HL-60/S4 treated with retinoic acid at 250 ng/mL for 4 days and 3 days (cell line): ENCODE results near the gene PRDM10.
"Not testable (repeated sequence)": the region's sequence is repeated elsewhere in the genome, so short reads cannot be mapped to it uniquely, and the experiment has no call there.

Experiments used
- in situ Hi-C: fragments of 300-500 bp; cut with MboI; formaldehyde crosslinking; loops from 2 replicates; pipeline ENCODE4 v1.7.0; 2022; ENCODE audit warnings: low sequenced_read_pairs

Gene PRDM10

DNA sequence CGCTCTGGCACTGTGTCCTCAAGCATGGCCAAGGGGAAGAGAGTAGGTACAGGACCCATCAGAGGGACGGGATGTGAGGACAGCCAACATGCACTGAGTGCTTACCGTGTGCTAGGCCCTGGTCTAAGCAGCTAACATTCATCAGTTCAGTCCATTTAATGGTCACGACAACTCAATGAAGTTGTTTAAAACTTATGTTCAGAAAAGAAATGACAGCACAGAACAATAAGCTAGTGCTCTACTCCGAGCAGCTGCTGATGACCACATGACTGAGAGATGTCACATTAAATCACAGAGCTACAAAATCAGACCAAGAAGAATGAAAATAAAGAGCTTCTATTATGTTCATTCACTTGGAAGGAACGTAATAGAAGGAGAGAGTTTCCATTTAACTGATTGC is 26.3 kb downstream of the PRDM10 start:
- in situ Hi-C loops = no loop called here

DNA sequence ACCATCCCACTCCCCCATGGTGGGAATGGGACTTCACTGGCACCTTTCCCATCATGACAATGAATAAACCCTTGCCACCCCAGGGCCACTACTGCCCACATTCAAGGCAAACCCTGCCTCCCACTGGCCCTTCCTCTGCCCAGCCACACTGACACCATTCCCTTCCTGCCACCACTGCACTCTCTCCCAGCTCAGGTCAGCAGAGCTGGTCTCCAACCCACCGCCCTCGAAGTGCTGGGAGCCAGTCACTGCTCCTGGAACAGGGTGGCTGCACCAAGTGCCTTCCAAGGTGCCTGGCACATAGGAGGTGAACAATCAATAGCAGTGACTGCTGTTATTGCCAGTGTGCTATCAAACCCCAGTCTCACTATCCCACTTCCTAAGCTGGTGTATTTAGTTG is 27.1 kb downstream of the PRDM10 start:
- in situ Hi-C loops = no loop called here

DNA sequence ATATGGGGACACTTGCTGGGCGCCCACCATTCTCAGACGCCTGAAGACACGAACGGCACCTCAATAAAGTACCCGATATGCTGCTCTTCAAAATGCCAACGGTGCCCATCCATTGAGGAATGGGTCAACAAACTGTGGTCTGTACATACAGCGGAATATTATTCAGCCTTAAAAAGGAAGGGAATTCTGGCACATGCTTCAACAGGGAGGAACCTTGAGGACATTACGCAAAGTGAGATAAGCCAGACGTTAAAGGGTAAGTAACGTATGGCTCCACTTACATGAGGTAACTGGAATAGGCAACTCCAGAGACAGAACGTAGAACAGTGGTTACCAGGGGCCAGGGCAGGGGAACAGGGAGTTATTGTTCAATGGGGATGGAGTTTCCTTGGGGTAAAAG is 28.0 kb downstream of the PRDM10 start:
- in situ Hi-C loops = no loop called here

DNA sequence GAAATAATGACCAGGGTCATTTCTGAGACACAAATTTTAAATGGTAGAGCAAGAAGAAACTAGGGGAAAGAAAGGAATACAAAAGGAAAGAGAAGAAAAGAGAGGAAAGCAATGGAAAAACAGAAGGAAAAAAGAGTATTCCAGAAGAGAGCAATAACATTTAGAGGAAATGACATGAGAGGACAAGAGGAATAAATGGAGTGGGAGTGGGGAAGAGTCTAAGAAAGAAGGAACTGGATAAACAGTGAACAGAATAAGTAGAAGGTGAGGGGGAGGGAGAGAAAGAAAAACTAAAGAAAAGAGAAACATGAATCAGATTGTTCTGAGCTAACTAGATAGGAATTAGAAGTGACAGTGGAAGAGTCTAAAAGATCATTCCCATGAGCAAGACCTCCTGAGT is 28.4 kb downstream of the PRDM10 start:
- in situ Hi-C loops = no loop called here

DNA sequence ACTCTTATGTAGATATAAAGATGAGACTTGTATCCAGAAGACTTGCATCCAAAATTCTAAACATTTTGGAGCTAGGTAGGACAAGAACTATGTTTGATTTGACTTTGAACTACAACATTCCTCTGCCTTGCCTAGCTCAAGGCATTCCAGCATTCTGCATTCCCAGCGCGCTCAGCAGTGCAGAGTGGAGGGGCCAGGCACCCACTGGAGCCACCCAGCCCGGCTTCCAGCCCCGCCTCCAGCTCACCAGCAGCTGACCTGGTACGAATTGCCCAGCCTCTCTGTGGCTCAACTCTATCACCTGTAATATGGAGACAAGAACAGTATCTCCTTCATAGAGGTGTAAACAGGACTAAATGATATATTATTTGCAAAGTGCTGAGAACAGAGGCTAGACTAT is 28.8 kb downstream of the PRDM10 start:
- in situ Hi-C loops = no loop called here

DNA sequence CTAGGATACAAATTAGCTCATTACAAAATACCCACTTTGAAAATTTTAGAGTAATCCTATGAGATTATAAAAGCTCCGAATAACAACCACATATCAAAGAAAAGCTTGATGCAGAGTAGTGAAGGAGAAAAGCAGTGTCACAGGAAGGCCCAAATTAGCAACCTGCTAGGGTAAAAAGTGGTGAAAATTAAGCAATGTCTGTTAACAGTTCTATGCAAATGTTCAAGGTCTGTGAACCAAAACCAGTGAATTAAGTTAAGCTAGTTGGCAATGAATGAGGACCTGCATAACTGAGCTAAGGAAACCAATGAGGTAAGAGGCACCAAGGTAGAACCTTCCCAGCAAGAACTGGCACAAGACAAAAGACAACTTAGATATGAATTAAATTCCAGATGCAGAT is 29.6 kb downstream of the PRDM10 start:
- in situ Hi-C loops = no loop called here

DNA sequence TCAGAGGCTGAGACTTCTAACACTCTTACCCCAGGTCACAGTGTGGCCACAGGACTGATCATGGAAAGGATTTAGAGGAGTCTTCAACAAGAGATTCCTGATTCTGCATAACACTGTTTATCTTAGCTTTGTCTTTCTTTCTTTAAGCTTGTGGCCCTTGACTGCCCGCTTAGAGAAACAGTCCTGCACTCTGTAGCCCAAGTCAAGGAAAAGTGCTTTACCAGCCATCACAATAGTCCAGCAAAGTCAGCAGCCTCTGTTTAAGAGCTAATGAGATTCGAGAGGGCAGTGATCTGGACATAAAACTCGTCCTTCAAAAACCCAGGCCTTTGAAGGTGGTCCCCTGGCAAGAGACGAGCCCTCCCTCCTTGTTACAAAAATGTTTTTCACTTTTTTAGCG is 30.0 kb downstream of the PRDM10 start:
- in situ Hi-C loops = no loop called here

DNA sequence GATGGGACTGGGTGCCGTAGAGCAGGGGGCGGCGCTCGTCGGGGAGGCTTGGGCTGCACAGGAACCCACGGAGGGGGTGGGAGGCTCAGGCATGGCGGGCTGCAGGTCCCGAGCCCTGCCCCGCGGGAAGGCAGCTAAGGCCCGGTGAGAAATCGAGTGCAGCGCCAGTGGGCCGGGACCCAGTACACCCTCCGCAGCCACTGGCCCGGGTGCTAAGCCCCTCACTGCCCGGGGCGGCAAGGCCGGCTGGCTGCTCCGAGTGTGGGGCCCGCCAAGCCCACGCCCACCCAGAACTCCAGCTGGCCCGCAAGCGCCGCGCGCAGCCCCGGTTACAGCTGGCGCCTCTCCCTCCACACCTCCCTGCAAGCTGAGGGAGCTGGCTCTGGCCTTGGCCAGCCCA is 30.8 kb downstream of the PRDM10 start:
- in situ Hi-C loops = not testable (repeated sequence)

DNA sequence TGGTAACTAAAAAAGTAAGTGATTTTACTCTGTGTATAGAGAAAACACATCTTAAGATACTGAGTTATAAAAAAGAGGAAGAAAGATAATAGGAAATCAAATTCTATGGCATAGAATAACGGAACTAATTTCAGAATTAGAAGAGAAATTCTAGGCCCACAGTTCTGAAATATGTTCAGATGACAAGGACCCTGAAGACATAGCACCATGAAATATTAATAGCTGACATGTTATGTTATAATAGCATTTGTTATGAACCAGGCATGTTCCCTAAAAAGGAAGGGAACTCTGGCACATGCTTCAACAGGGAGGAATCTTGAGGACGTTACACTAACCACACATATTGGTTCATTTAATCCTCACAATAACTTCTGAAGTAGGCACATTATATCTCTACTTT is 32.7 kb downstream of the PRDM10 start:
- in situ Hi-C loops = no loop called here

DNA sequence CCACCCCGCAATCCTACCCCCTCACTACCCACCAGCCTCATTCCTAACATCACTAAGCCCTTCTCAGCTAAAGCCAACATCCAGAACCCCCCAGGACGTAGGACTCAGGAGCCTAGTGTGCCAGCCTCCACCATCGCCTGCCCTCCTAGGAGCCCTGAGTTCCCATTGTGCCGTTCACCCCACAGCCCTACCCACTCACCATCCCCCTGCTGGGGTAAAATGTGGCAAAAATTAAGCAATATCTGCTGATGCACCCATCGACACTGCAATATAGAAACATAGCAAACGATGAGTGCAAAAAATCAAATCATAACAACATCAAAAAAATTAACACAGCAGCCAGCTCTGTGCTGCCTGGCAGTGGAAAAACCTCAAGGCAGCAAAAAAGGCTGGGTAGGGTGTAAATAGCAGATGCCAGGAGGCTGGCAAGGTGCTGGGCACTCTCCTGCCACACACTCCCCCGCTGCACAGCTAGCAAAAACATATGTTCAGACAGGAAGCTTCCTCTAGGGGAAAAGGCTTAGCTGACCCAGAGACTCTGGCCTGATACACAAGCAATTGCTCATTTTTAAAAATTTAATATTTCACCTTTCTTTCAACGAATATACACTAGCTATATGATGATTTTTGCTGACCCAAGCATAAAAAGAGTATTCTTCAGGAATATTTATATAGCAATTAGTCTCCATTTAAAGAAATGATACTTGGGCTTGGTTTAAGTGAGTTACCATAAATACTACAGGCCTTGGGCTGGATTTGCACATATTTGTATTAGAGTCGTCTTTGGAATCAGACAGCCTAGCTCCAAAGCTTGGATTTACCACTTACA is 33.8 kb downstream of the PRDM10 start:
- in situ Hi-C loops = no loop called here

DNA sequence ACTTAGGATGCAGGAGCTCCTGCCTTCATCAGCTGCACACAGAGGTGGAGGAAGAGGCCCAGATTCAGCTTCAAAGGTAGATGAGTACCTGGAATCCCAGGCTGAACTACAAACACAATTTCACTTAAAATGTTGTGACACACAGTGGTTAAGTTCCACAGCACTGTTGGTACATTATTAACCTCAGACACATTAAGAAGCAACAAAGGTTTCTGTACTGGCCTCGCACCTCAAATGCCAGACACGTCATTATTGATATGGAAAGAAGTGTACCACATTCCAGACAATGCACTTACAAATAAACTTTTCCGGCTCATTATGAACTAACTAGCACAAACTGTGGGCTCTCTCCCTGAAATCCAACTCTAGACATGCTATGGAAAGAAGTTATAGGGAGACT is 34.6 kb downstream of the PRDM10 start:
- in situ Hi-C loops = no loop called here

DNA sequence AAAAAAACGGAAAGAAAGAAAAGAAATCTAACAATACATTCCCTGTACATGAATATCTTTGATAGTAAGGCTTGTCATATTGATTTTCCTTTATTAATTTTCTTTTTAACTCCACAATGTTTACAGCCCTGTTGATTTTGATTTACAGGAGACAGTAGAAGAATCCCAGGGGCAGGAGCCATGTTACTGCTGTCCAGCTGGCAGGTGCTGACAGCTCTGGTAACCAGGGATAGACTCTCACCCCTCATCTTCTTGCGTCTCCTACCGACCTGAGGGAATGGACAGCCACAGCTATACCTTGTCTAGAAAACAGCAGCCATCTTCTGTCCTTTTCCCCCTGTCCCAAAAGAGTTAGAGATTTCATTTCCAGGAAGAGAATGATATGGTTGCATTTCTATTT is 37.4 kb downstream of the PRDM10 start:
- in situ Hi-C loops = no loop called here

DNA sequence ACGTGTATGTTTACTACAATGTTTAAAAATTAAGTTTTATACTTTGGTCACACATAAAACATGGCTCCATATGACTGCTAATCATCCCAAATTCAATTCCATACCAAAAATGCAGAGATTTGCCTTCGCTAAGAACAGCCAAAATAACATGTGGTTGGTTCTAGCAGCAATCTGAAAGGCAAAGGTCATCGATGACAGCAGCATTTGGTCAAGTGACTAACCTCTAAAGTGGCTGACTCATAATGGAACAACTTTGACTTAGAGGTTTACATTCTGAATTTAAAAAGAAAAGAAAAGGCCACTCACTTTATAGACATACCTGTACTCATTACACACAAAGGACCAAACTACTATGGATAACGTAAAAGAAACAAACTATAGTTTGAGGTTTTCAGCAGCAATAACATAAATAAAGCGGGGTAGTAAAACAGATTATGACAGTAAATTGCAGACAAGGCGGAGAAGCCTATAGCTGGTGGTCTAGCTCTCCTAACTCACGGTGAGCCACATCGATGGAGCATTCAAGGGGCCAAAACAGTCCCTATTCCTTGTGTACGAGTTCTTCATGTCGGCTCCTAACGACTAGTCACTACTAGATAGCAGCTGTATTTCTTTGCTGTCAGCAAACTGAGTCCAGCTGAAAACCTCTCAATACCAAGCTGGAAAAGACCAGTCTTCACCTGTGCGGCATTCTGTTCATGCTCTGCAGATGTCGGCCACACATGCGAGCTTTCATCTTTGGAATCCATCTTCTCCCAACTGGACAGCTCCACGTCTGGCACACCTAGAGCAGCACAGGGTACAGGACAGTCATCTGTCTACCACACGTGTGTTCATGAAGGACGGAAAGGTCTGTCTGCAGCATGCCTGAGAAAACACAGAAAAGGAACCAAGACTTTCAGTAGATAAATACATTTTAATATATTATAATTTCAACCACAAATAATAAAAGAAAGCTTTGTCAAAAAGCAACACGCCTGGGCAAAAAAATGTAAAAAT is 42.1 kb downstream of the PRDM10 start:
- in situ Hi-C loops = no loop called here

DNA sequence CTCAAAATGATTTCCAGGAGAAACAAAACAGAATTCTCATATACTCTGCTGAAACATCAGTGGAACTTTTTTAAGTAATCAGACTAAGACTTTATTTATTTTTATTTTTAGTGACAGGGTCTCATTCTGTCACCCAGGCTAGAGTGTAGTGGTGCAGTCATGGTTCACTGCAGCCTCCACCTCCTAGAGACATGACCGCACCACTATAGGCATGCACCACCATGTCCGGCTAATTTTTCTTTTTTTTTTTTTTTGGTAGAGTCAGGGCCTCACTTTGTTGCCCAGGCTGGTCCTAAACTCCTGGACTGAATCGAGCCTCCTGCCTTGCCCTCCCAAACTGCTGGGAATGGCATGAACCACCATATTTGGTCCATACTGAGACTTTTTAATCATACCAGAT is 42.9 kb downstream of the PRDM10 start:
- in situ Hi-C loops = no loop called here

DNA sequence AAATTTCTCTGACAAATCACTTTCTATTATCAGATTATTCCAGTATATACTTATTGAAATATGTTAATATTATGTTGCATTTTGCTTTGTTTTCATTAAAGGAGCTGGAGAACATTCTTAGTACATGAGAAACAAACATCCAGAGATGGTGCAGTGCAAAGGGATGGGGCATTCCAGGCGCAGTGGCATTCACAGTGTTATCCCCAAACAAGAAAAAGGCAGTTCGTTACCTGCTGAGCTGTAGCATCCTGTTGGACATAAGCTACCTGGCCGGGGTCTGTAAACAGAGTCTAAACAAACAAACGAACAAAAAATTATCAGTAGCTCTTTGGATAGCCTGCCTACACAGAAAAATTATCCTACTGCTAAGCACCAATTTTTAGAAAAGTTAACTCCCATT is 47.4 kb downstream of the PRDM10 start:
- in situ Hi-C loops = no loop called here

DNA sequence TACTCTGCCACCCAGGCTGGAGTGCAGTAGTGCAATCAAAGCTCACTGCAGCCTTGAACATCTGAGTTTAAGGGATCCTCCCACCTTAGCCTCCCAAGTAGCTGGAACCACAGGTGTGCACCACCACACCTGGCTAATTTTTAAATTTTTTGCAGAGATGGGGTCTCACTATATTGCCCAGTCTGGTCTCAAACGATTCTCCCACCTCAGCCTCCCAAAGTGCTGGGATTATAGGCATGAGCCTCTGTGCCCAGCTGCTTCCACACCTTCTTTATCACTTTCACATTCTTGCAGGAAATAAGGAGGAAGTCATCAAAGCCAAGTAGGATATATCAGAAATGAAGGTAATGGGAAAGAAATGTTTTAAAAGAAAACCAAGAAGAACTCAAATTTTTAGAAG is 47.9 kb downstream of the PRDM10 start:
- in situ Hi-C loops = not testable (repeated sequence)

DNA sequence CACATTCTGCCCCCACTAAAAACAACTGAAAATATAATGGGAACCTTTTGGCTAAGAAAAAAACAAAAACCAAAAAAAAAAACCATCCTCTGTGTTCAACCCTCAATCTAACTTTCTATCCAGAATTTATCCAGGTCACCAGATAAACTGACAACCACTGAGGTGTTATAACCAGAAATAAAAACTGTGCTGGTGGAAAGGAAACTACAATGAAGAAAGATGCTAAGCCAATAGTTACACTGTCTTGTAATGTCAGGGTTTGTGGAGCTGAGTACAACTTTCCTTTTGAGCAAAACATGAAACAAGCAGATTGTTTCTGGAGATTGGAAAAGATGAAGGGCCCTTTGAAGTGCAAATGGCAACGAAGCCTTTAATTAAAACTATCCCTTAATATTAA is 50.8 kb downstream of the PRDM10 start:
- in situ Hi-C loops = no loop called here

DNA sequence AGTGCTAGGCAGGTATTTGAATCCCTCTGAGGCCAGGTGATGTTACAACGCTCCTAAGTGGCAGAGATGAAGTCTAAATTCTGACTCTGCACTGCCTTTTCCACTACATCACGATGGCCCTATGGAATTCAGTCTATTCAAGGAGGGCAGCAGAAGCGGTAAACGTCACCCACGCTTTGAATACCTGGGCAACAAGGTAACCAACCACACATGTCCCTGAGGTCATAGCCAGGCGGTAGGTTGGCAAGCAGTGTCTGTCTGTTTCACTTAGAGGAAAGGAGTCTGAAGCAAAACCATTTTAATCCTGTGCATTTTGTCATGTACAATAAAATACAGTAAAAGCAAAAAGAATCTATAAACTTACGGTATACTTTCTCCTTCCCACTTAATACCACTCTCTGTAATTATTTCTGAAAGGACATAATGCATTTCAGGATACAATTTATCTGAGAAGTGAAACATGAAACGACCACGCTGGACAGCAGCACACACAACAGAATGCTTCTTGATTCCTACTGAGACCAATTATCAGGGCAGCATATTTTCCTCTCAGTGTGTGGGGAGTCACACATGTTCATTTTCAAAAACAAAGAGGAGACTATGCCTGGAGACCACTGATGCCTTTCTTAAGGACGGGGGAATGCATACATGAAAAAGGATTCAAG is 51.3 kb downstream of the PRDM10 start:
- in situ Hi-C loops = no loop called here

DNA sequence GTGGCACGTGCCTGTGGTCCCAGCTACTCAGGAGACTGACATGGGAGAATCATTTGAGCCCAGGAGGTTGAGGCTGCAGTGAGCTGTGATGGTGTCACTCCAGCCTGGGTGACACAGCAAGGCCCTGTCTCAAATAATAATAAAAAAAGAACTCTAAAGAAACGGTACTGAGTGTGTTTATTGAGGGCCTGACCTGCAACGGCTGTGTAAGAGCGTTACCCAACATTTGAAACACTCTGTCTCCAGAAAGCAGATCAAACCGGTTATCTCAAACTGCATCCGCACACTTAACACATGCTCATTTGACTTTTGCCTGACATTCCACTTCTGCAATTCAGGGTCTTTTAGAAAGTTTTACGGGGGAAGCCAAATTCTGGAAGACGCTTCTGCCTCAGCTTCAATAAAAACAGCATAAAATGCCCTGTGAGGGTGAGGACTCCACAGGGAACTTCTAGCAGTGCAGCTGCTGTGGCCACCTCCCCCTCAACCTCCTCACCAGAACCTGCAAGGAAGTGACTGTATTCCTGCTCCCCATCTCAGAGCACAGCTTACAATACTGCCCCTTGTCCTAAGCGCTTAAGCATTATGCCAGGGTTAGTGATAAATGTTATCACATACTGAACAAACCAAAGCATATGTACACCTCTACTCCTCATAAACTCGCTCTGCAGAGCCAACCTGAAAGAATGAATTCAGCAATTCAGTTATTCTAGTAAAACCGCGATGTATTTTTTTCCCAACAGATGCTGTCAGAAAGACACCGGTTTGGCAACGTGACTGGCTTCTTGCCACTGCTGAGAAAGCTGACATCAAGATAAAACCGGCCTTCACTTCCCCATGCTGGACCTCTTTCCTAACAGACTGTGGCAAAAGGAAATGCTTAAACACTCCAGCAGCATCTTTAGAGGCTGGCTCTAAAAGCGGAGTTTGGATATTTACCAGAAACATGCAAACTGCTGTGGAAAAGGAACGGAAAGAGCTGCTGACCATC is 52.2 kb downstream of the PRDM10 start:
- in situ Hi-C loops = no loop called here

DNA sequence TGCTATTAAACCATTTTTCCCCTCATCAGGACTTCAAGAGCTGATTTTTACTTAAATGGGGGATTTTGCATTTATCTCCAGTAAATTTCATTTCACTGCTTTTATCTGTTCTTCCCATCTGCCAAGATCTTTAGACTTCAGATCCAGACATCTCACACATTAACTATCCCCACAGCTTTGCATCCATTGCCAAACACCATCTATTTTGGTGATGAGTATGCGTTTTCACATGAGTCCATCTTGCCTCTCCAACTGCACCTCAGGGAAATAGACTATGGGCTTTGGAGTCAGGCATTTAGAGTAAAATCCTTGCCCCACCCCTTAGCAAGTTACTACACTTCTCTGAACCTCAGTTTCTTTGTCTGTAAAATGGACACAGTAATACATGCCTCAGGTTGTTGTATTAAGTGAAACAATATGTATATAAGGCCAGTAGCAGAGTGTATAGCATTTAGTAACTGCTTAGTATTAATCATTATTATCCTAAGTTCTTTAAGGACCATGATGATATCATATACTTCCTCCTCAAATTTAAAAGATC is 53.6 kb downstream of the PRDM10 start:
- in situ Hi-C loops = no loop called here
